Measurements from ENCODE around the gene PRMT1. TPM values are rescaled to one million over a fixed set of nuclear protein-coding genes. Genes with fewer than 3 reads are reported as not detected.

Gene PRMT1
- total and polyA plus RNA-seq, 2 of the 13 experiments (the other 11 are each of a cell fraction or from before 2014, with no cell fraction given): 324 to 374 TPM

DNA sequence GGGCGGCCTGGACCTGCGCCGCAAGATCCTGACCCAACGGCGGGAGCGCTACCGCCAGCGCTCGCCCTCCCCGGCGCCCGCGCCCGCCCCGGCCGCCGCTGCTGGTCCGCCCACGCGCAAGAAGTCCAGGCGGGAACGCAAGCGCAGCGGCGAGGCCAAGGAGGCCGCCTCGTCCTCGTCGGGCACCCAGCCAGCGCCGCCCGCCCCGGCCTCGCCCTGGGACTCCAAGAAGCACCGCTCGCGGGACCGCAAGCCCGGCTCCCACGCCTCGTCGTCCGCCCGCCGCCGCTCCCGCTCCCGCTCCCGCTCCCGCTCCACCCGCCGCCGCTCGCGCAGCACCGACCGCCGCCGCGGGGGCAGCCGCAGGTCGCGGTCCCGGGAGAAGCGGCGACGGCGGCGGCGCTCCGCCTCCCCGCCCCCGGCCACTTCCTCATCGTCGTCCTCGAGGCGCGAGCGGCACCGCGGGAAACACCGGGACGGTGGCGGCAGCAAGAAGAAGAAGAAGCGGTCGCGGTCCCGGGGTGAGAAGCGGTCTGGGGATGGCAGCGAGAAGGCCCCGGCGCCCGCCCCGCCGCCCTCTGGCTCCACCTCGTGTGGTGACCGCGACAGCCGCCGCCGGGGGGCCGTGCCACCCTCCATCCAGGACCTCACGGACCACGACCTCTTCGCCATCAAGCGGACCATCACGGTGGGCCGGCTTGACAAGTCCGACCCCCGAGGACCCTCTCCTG is 25.1 kb upstream of the PRMT1 start:
- H3K9ac ChIP-seq (ENCODE audit: insufficient read depth, low read depth, low read length): no peak overlapping the region
- no TSS peak for BruUV-seq (replicated peaks)
- H3K9me3 ChIP-seq (ENCODE audit: low read length): no peaks in the 10 kb centered on the region
- H4K20me1 ChIP-seq (ENCODE audit: insufficient read depth, low read length): no peaks in the 10 kb centered on the region
- H3K27ac ChIP-seq (ENCODE audit: extremely low read length, insufficient read depth, low read length): no peak overlapping the region
- no peak overlapping the region for H2AFZ ChIP-seq (ENCODE audit: low read length)
- POLR2A ChIA-PET: no interaction called here
- peaks cover 15% of the 10 kb centered on the region for H3K4me1 ChIP-seq (ENCODE audit: insufficient read depth, low read length)
- no peak overlapping the region for H3K4me3 ChIP-seq (replicated peaks in 1 of 3; ENCODE audit: insufficient read depth in 1 of 3, low read depth in 2 of 3, low read length in 3 of 3)
- H3K27me3 ChIP-seq (ENCODE audit: control insufficient read depth in 1 of 2, insufficient read depth in 2 of 2, low read length in 2 of 2): no peaks in the 10 kb centered on the region
- 98% methylated on average over 104 of the region's 110 CpGs for WGBS (ENCODE audit: low lambda C conversion rate)
- in situ Hi-C loops (cut with HindIII; ENCODE audit: extremely low pct_ligation_motif_present, low pct_unique_long_range_greater_than_20kb) (no loop called here), intact Hi-C loops (cut with micrococcal nuclease; ENCODE audit: unreplicated experiment) (no loop called here)
- no peak for TF ChIP-seq TBP (CRISPR knock-in tag; IDR thresholded peaks at IDR 0.05)
- TF ChIP-seq, protein P1, sequence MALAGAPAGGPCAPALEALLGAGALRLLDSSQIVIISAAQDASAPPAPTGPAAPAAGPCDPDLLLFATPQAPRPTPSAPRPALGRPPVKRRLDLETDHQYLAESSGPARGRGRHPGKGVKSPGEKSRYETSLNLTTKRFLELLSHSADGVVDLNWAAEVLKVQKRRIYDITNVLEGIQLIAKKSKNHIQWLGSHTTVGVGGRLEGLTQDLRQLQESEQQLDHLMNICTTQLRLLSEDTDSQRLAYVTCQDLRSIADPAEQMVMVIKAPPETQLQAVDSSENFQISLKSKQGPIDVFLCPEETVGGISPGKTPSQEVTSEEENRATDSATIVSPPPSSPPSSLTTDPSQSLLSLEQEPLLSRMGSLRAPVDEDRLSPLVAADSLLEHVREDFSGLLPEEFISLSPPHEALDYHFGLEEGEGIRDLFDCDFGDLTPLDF (CRISPR knock-in tag; IDR thresholded peaks at IDR 0.05): no peak
- TF ChIP-seq BRCA1 (CRISPR knock-in tag; IDR thresholded peaks at IDR 0.05): no peak
- TF ChIP-seq, protein P2, sequence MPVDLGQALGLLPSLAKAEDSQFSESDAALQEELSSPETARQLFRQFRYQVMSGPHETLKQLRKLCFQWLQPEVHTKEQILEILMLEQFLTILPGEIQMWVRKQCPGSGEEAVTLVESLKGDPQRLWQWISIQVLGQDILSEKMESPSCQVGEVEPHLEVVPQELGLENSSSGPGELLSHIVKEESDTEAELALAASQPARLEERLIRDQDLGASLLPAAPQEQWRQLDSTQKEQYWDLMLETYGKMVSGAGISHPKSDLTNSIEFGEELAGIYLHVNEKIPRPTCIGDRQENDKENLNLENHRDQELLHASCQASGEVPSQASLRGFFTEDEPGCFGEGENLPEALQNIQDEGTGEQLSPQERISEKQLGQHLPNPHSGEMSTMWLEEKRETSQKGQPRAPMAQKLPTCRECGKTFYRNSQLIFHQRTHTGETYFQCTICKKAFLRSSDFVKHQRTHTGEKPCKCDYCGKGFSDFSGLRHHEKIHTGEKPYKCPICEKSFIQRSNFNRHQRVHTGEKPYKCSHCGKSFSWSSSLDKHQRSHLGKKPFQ (CRISPR knock-in tag; IDR thresholded peaks at IDR 0.05; ENCODE audit: insufficient replicate concordance): no peak
- no peak for TF ChIP-seq ZBTB8A (CRISPR knock-in tag; IDR thresholded peaks at IDR 0.05; ENCODE audit: borderline replicate concordance, low read depth)
- no peak for TF ChIP-seq DPF2 (CRISPR knock-in tag; IDR thresholded peaks at IDR 0.05; ENCODE audit: borderline replicate concordance, low read depth)
- TF ChIP-seq SYNCRIP (IDR thresholded peaks at IDR 0.05; ENCODE audit: insufficient read depth, low read depth, low read length): no peak
- no peak for TF ChIP-seq RFXAP (CRISPR knock-in tag; IDR thresholded peaks at IDR 0.05; ENCODE audit: borderline replicate concordance)
- no peak for TF ChIP-seq TRIM24 (CRISPR knock-in tag; IDR thresholded peaks at IDR 0.05)
- no peak for TF ChIP-seq ZSCAN30 (CRISPR knock-in tag; IDR thresholded peaks at IDR 0.05)
- TF ChIP-seq HNRNPLL (IDR thresholded peaks at IDR 0.05; ENCODE audit: low read depth, low read length, poor library complexity, severe bottlenecking): no peak
- TF ChIP-seq, protein P3, sequence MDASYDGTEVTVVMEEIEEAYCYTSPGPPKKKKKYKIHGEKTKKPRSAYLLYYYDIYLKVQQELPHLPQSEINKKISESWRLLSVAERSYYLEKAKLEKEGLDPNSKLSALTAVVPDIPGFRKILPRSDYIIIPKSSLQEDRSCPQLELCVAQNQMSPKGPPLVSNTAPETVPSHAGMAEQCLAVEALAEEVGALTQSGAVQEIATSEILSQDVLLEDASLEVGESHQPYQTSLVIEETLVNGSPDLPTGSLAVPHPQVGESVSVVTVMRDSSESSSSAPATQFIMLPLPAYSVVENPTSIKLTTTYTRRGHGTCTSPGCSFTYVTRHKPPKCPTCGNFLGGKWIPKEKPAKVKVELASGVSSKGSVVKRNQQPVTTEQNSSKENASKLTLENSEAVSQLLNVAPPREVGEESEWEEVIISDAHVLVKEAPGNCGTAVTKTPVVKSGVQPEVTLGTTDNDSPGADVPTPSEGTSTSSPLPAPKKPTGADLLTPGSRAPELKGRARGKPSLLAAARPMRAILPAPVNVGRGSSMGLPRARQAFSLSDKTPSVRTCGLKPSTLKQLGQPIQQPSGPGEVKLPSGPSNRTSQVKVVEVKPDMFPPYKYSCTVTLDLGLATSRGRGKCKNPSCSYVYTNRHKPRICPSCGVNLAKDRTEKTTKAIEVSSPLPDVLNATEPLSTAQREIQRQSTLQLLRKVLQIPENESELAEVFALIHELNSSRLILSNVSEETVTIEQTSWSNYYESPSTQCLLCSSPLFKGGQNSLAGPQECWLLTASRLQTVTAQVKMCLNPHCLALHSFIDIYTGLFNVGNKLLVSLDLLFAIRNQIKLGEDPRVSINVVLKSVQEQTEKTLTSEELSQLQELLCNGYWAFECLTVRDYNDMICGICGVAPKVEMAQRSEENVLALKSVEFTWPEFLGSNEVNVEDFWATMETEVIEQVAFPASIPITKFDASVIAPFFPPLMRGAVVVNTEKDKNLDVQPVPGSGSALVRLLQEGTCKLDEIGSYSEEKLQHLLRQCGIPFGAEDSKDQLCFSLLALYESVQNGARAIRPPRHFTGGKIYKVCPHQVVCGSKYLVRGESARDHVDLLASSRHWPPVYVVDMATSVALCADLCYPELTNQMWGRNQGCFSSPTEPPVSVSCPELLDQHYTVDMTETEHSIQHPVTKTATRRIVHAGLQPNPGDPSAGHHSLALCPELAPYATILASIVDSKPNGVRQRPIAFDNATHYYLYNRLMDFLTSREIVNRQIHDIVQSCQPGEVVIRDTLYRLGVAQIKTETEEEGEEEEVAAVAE (CRISPR knock-in tag; IDR thresholded peaks at IDR 0.05; ENCODE audit: borderline replicate concordance): no peak
- no peak for DNase-seq (ENCODE audit: low spot score)
- no peaks in the 10 kb centered on the region for H3K79me2 ChIP-seq (ENCODE audit: insufficient read depth, low read length)
- H3K36me3 ChIP-seq (replicated peaks in 1 of 2; ENCODE audit: control insufficient read depth in 1 of 2, insufficient read depth in 2 of 2, low read length in 2 of 2): peaks cover 32 to 47% of the 10 kb centered on the region in 2 experiments; a peak in 4 of 5 replicates
- CTCF ChIA-PET (ENCODE audit: low intra/inter-chr PET ratio, low total read pairs): no interaction called here
- no peak overlapping the region for H3K4me2 ChIP-seq (ENCODE audit: low read depth, low read length)
- ATAC-seq: no peak
- FAIRE-seq: no peak

Measured in HepG2 (cell line).